ENCODE measurements around the gene VPS51. TPM values are rescaled to one million over a fixed set of nuclear protein-coding genes. Genes with fewer than 3 reads are reported as not detected.
A peak's percentile ranks its signal among the peaks of the same experiment; 100 is the strongest.

Gene VPS51
- total RNA-seq, 6 donors from 2014 or later = 102 to 531 (median 175) TPM

DNA sequence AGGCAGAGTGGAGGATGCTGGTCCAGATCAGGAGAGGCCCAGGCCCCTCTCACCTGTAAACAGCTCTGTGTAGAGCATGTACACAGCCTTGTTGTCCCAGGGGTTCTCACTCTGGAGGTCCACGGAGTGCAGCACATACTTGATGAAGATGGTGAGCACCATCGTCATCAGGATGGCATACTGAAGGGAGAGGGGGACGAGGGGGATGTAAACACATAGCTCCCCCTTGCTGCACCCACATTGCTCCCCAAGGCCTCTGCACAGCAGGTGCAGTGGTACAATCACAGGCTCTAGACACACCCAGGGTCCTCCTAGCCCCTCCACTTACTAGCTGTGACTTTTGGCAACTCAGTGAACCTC, 35.4 kb downstream of the VPS51 start:
- Histone ChIP-seq H3K27ac (no peak overlapping the region), H3K4me1 (peaks cover 24 to 33% (median 27%) of the 10 kb centered on the region in 4 donors), H3K36me3 (peaks cover 37 to 65% (median 63%) of the 10 kb centered on the region in 4 donors), H3K4me3 (no peak overlapping the region), H3K27me3 (no peaks in the 10 kb centered on the region), H3K9me3 (no peaks in the 10 kb centered on the region)
- no peak for ATAC-seq (ENCODE audit: low FRiP score in 2 of 2)
- DNase-seq = no peak
- TF ChIP-seq, protein P1, sequence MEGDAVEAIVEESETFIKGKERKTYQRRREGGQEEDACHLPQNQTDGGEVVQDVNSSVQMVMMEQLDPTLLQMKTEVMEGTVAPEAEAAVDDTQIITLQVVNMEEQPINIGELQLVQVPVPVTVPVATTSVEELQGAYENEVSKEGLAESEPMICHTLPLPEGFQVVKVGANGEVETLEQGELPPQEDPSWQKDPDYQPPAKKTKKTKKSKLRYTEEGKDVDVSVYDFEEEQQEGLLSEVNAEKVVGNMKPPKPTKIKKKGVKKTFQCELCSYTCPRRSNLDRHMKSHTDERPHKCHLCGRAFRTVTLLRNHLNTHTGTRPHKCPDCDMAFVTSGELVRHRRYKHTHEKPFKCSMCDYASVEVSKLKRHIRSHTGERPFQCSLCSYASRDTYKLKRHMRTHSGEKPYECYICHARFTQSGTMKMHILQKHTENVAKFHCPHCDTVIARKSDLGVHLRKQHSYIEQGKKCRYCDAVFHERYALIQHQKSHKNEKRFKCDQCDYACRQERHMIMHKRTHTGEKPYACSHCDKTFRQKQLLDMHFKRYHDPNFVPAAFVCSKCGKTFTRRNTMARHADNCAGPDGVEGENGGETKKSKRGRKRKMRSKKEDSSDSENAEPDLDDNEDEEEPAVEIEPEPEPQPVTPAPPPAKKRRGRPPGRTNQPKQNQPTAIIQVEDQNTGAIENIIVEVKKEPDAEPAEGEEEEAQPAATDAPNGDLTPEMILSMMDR (IDR thresholded peaks at IDR 0.05) = no peak
- no peak for TF ChIP-seq EP300 (IDR thresholded peaks at IDR 0.05)
- TF ChIP-seq POLR2A (IDR thresholded peaks at IDR 0.05) = no peak
- TF ChIP-seq POLR2AphosphoS5 (IDR thresholded peaks at IDR 0.05) = no peak
- 85 to 97% methylated on average over 3 of the region's 3 CpGs for WGBS, 2 donors

DNA sequence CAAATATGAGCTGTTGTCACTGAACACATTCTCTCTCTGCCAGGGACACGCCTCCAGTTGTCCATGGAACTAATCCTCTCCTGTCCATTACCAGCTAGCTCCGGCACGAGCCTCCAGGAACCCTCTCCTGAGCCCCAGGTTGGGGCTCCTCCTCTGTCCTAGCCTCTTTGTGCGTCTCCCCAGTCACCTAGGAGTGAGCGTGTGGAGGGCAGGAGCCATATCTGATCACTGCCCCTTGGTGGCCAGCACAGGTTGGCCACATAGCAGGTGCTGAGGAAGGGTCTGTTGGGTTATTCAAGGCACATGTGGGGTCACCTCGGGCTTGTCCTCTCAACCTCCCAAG, 35.9 kb downstream of the VPS51 start:
- H3K4me1 ChIP-seq = peaks cover 24 to 33% (median 27%) of the 10 kb centered on the region in 4 donors
- TF ChIP-seq POLR2A (IDR thresholded peaks at IDR 0.05) = no peak
- no peak for TF ChIP-seq POLR2AphosphoS5 (IDR thresholded peaks at IDR 0.05)
- TF ChIP-seq, protein P1 (IDR thresholded peaks at IDR 0.05) = no peak
- no peak for TF ChIP-seq EP300 (IDR thresholded peaks at IDR 0.05)
- DNase-seq (no peak), ATAC-seq (ENCODE audit: low FRiP score in 2 of 2) (no peak)
- peak overlapping the region in 1 of 4 donors; percentile 97 for H3K27ac ChIP-seq
- WGBS, 2 donors = 85 to 100% methylated on average over 2 to 6 of the region's 6 CpGs
- H3K36me3 ChIP-seq = peaks cover 37 to 60% (median 58%) of the 10 kb centered on the region in 4 donors
- no peaks in the 10 kb centered on the region for H3K27me3 ChIP-seq
- no peaks in the 10 kb centered on the region for H3K9me3 ChIP-seq
- no peak overlapping the region for H3K4me3 ChIP-seq

DNA sequence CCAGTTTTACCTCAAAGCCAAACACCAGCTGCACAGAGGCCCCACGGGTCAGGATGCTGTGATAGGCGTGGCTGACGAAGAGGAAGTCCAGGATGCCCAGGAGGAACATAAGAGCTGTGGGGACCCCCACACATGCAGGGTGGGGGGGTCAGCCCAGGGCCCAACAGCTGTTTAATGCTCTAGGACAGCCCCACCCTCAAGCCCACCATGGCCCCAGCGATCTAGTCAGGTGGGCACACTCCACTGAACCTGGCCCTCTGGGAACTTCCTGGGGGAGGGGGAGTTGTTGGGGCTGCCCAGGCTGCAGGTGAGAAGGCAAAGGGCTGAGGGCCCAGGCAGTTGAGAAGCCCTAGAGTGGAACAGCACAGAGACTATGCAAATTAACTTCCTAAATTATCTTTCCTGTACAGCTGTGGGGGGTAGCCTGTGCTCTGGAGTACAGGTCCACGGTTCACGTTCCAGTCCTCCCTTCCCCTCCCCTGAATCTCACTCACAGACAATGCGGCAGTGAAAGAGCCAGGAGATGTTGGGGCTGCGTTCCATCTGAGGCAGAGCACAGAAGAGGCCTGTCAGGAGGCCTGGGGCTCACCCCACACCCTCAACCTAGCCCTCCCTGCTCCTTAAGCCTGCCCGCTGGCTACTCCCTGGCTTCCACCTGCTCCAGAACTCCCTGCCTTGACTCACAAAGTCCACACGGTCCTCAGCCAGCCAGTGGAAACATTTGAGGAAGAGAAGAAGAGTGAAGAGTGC, 36.4 kb downstream of the VPS51 start:
- no peaks in the 10 kb centered on the region for H3K9me3 ChIP-seq
- 70 to 74% methylated on average over 6 to 10 of the region's 10 CpGs for WGBS, 2 donors
- DNase-seq = no peak
- peaks cover 24 to 33% (median 27%) of the 10 kb centered on the region in 4 donors for H3K4me1 ChIP-seq
- peak overlapping the region in 3 of 4 donors; percentile 67 to 98 (median 86) for H3K4me3 ChIP-seq
- peaks cover 32 to 55% (median 53%) of the 10 kb centered on the region in 4 donors for H3K36me3 ChIP-seq
- H3K27ac ChIP-seq = peak overlapping the region in 3 of 4 donors; percentile 97 to 99 (median 98)
- TF ChIP-seq EP300 (IDR thresholded peaks at IDR 0.05) = no peak
- TF ChIP-seq POLR2AphosphoS5 (IDR thresholded peaks at IDR 0.05) = no peak
- TF ChIP-seq, protein P1 (IDR thresholded peaks at IDR 0.05) = no peak
- ATAC-seq (ENCODE audit: low FRiP score in 2 of 2) = no peak
- H3K27me3 ChIP-seq = no peaks in the 10 kb centered on the region

DNA sequence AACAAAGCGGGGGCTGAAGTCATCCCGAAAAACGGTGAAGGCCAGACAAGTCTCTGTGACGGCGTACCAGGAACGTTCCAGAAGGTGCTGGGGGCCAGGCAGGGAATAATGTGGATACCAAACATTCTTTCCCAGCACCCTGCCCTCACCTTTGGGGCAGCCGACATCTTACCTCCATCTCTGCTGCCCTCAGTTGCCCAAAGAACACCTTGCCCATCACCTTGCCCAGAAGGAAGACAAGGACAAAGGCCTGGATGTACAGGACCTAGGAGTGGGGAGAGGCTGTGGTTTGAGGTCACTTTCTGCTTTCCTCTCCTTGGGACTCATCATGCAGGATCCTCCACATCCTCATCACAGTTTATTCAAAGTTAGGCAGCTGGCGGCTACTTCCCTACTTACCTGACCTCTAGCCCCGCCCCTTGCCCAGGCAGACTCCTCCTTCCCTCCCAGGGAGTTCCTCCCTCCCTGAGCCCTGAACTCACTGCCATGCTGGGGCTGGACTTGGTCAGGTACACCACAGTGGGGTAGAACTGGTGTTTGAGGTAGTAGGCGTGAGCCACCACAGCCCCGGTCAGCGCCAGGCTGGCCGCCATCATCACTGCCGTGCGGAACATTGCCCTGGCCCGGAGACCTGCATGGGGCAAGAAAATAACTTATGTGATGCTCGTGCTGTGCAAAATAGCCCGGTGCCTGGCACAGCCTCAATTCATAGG, 37.1 kb downstream of the VPS51 start:
- H3K36me3 ChIP-seq = peaks cover 27 to 47% (median 46%) of the 10 kb centered on the region in 4 donors
- peak overlapping the region; percentile 97 to 99 (median 98) for H3K27ac ChIP-seq
- TF ChIP-seq, protein P1 (IDR thresholded peaks at IDR 0.05) = no peak
- TF ChIP-seq POLR2AphosphoS5 (IDR thresholded peaks at IDR 0.05) (no peak), EP300 (IDR thresholded peaks at IDR 0.05) (no peak), POLR2A (IDR thresholded peaks at IDR 0.05) (no peak)
- DNase-seq = peak; percentile 82 to 90
- peak overlapping the region; percentile 67 to 98 (median 88) for H3K4me3 ChIP-seq
- peaks cover 24 to 33% (median 27%) of the 10 kb centered on the region in 4 donors for H3K4me1 ChIP-seq
- 46% methylated on average over 18 of the region's 18 CpGs for WGBS, 2 donors
- no peaks in the 10 kb centered on the region for H3K27me3 ChIP-seq
- peak in 1 of 2 donors; percentile 17 for ATAC-seq (ENCODE audit: low FRiP score in 2 of 2)
- H3K9me3 ChIP-seq = no peaks in the 10 kb centered on the region
